HG02870 (cell line): ENCODE data around the gene BABAM1.

Experiments
- ATAC-seq: cut with Tn5 transposase; IDR thresholded peaks from one replicate; pipeline ENCODE4 v1.9.1; 2021; ENCODE audit warnings: mild to moderate bottlenecking, moderate library complexity; ENCODE audit not compliant: unreplicated experiment

Gene BABAM1

GRCh38 chr19:17266975-17267788 is at the start of gene BABAM1:
BABAM1 (plus strand) TSS chr19:17267443; CDS start chr19:17268807, 1,364 bp downstream.
- ATAC-seq, result peak; percentile 91

- no peak for ATAC-seq
Observed at GRCh38 chr19:17219286-17219685, 48.0 kb upstream of the BABAM1 start.

GRCh38 chr19:17220207-17220758 is 47.0 kb upstream of the BABAM1 start:
- ATAC-seq, result no peak

- ATAC-seq, result no peak
Observed at GRCh38 chr19:17225053-17225452, 42.2 kb upstream of the BABAM1 start.

- ATAC-seq, result peak; percentile 90
Observed at GRCh38 chr19:17226002-17226933, 41.0 kb upstream of the BABAM1 start, which contains the start of gene OCEL1. OCEL1 (plus strand) TSS chr19:17226226; CDS start chr19:17226248, 22 bp downstream.

- no peak for ATAC-seq
Observed at GRCh38 chr19:17227798-17228367, 39.4 kb upstream of the BABAM1 start.

- no peak for ATAC-seq
Observed at GRCh38 chr19:17229890-17230289, 37.4 kb upstream of the BABAM1 start.

GRCh38 chr19:17232258-17232657 is 35.0 kb upstream of the BABAM1 start:
- no peak for ATAC-seq

GRCh38 chr19:17234911-17235299 is 32.3 kb upstream of the BABAM1 start:
- peak; percentile 44 for ATAC-seq

- ATAC-seq, result no peak
Observed at GRCh38 chr19:17235300-17235970, 31.8 kb upstream of the BABAM1 start.

GRCh38 chr19:17235971-17236777 is 31.1 kb upstream of the BABAM1 start:
- no peak for ATAC-seq

GRCh38 chr19:17236811-17237543 is 30.3 kb upstream of the BABAM1 start:
- no peak for ATAC-seq

- ATAC-seq, result no peak
Observed at GRCh38 chr19:17237747-17238706, 29.2 kb upstream of the BABAM1 start.

GRCh38 chr19:17240062-17240752 is 27.0 kb upstream of the BABAM1 start:
- ATAC-seq, result no peak

GRCh38 chr19:17240826-17241399 is 26.3 kb upstream of the BABAM1 start:
- no peak for ATAC-seq

- no peak for ATAC-seq
Observed at GRCh38 chr19:17242431-17243208, 24.6 kb upstream of the BABAM1 start.
